RCC 7860 (cell line): ENCODE measurements around the gene ABCC1.

ENCODE experiments used
- DNase-seq: peaks from one replicate; pipeline ENCODE4 v3.0.0-alpha.2; 2015; ENCODE audit warnings: low spot score
- FAIRE-seq: peaks from 2 replicates; lab custom pipeline; 2012; peaks lifted over from hg19 to GRCh38; lab: Jason Lieb, UNC

The ABCC1 gene

GRCh38 chr16:16016388-16016964 lies 67.1 kb downstream of the ABCC1 start:
- no peak for FAIRE-seq
- DNase-seq = no peak

DNA sequence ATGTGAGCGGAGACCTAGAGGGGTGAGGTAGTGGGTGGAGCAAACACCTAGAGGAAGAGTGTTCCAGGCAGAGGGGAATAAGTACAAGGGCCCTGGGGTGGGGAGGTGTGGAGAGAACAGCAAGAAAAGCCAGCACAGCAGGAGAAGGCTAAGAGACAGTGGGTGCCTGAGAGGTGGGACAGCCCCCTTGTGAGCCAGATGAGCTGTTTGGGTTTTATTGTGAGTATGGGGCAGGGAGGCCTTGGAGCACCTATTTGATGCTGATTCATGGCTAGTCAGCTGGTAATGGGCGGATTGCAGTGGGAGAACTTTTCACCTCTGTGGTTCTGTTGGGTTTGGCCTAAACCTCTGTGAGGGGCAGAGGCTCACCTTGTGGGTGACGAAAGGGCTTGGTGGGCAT lies 68.4 kb downstream of the ABCC1 start:
- DNase-seq (peak; percentile 39), FAIRE-seq (no peak)

DNA sequence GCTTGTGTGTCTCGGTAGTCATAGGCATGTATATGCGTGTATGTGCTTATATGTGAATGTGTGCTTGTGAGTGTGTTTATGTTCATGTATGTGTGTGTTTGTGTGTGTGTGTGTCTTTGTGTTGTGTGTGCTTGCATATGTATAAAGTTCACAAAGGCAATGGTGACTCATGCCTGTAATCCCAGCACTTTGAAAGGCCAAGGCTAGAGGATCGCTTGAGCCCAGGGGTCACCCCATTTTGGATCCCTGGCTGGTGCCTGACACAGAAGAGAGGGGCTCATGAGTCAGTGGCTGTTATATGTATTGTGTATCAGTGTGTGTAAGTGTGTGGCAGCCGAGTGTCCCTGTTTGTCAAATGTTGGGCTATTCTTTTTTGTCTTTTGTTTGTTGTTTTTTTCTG lies 69.3 kb downstream of the ABCC1 start:
- no peak for FAIRE-seq
- DNase-seq = no peak

- FAIRE-seq (peak; percentile 60), DNase-seq (peak; percentile 76)
Measured at GRCh38 chr16:16019488-16019887, 70.1 kb downstream of the ABCC1 start.

DNA sequence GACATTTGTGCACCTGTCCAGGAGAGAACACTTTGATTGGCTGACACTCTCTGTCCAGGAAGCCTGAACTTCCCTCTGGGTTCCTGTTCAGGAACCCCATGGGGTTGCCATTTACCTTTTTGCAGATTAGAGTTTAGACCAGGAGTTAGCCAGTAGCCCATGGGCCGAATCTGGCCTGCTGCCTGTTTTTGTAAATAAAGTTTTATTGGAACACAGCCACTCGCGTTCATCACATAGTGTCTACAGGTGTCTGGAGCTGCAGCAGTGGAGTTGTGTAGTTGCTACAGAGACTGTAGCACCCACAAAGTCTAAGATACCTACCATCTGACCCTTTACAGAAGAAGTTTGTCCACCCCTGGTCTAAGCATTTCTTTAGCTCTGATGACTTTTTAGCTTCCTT lies 70.9 kb downstream of the ABCC1 start:
- DNase-seq (no peak), FAIRE-seq (no peak)

GRCh38 chr16:16021020-16021419 lies 71.6 kb downstream of the ABCC1 start:
- DNase-seq = no peak
- no peak for FAIRE-seq

GRCh38 chr16:16021646-16021987 lies 72.2 kb downstream of the ABCC1 start:
- FAIRE-seq (no peak), DNase-seq (no peak)

DNA sequence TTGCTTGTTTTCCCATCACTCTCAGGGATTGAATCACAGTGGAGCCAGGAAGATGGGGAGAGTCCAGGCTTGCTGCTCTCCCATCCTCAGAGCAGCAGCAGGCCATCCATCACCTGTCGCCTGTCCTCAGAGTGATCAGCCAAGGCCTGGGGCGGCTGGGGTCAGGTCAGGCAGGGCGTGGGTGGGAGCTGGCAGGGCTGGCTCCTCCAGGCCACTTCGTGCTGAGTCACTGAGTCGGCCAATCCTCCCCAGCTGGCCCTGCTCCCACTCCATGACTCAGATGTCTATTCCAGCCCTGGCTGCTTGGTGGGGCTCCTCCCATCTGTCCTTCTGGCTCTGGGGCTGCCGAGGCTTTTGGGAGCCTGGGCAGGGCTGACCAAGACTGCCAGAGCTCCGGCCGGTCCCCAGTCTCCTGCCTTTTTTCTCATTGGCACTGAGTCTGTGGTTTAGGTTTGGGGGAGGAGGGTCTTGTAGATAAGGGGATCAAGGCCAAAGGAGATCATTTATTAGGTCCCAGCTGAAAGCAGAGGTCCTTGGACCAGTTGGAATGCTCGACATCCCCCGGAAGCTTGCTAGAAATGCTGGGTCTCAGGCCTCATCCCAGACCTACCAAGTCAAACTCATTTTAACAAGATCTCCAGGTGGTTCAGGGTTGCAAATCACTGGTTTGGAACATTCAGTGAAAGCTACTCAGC lies 72.7 kb downstream of the ABCC1 start:
- FAIRE-seq (peak; percentile 91), DNase-seq (peak; percentile 96)

GRCh38 chr16:16022683-16023064 lies 73.3 kb downstream of the ABCC1 start:
- FAIRE-seq = no peak

DNA sequence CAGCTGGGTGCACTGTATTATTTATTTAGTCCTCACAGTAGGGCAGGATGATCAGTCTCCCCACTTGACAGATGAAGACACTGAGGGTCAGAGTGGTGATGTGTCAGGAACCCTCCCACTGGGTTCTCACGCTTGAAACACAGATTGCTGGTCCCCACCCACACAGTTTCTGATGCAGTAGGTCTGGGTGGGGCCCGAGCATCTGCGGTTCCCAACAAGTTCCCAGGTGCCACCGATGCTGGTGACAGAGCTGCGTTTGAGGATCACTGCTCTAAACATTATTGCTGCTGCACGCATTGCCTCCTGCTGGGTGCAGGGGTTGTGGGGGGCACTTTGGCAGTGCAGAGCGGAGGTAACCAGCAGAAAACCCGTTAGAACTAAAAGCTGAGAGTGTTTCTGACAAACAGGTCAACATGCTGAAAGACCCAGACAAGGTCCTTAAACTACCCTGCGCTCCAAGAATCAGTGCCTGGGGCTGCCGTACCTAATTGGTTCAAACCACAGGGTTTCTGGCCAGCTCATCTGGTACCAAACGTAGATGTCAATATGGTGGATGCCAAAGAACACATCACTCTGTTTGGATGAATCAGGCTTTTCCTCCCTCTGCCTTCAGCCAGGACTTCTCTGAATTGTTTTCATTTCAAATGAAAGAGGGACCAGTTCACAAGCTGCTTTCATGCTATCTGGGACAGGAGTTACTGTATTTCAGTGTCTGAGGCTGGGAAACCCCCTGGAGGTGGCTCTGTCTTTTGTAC lies 76.0 kb downstream of the ABCC1 start:
- peak; percentile 60 for DNase-seq
- FAIRE-seq = no peak

More at GRCh38 chr16:16022683-16023064, 73.3 kb downstream of the ABCC1 start:
- DNase-seq = no peak

DNA sequence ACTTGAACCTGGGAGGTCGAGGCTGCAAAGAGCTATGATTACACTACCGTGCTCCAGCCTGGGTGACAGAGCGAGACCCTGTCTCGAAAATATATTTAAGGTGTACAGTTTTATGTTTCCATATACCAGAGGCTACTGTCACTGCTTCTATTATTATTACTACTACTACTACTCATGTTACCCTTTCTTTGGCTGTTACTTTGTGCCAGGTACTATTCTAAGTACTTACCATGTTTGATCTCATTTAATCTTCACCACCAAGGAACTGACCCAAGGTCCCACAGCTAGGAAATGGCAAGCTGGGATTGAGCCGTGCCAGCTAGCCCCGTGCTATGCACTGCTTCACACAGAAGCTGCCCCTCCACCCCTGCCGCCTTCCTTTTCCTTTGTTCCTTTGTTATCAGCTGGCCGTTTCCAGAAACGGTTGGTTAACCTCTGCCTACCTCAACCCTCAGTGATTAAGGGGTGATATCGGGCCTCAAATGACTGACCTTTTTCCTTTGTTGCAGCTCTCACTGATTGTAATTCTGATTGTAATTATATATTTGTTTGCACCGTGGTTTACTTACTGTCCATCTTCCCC lies 78.4 kb downstream of the ABCC1 start:
- DNase-seq (peak; percentile 30), FAIRE-seq (peak; percentile 30)

- FAIRE-seq = no peak
- DNase-seq = no peak
Measured at GRCh38 chr16:16028311-16028999, 79.0 kb downstream of the ABCC1 start.

GRCh38 chr16:16029431-16030011 lies 80.1 kb downstream of the ABCC1 start:
- no peak for FAIRE-seq
- no peak for DNase-seq

- FAIRE-seq = no peak
- no peak for DNase-seq
Measured at GRCh38 chr16:16030449-16030848, 81.0 kb downstream of the ABCC1 start.

- DNase-seq (no peak), FAIRE-seq (no peak)
Measured at GRCh38 chr16:16031401-16031800, 82.0 kb downstream of the ABCC1 start.

- FAIRE-seq (no peak), DNase-seq (no peak)
Measured at GRCh38 chr16:16032271-16032979, 83.0 kb downstream of the ABCC1 start.

GRCh38 chr16:16033208-16033717 lies 83.8 kb downstream of the ABCC1 start:
- FAIRE-seq = no peak
- DNase-seq = no peak

- FAIRE-seq (no peak), DNase-seq (no peak)
Measured at GRCh38 chr16:16036359-16036792, 87.0 kb downstream of the ABCC1 start.

GRCh38 chr16:16037521-16037920 lies 88.1 kb downstream of the ABCC1 start:
- FAIRE-seq = no peak

GRCh38 chr16:16037970-16038369 lies 88.6 kb downstream of the ABCC1 start:
- DNase-seq (no peak), FAIRE-seq (no peak)

More at GRCh38 chr16:16037521-16037920, 88.1 kb downstream of the ABCC1 start:
- no peak for DNase-seq
